H1 (cell line): ENCODE data around the gene LRRK1. TPM values are rescaled to one million over a fixed set of nuclear protein-coding genes. Genes with fewer than 3 reads are reported as not detected.

ENCODE experiments used
- CHD7 ChIP-seq: fragments of 300-600 bp; sonication (generic); IDR thresholded peaks from 2 replicates; pipeline ENCODE4 v1.7.1; 2012; ENCODE audit warnings: low read length, moderate library complexity, mild to moderate bottlenecking, inconsistent platforms; ENCODE audit not compliant: insufficient replicate concordance
- CREB1 ChIP-seq: IDR thresholded peaks from 2 replicates; pipeline ENCODE4 v1.6.1; 2012; ENCODE audit warnings: inconsistent platforms
- JUND ChIP-seq: IDR thresholded peaks from 2 replicates; pipeline ENCODE4 v1.6.1; 2011; ENCODE audit warnings: mild to moderate bottlenecking, improper control_type of control experiment, low read length
- KDM5A ChIP-seq: fragments of 200-600 bp; IDR thresholded peaks from 2 replicates; pipeline ENCODE4 v1.7.1; 2012; ENCODE audit warnings: mild to moderate bottlenecking, low read length, inconsistent platforms, mixed read lengths
- MAFK ChIP-seq: IDR thresholded peaks from 2 replicates; pipeline ENCODE4 v1.6.1; 2012; ENCODE audit warnings: low read depth, mild to moderate bottlenecking, improper control_type of control experiment, low read length
- POLR2A ChIP-seq, 2 experiments: IDR thresholded peaks; 1 replicate in 1 of 2; 2 replicates in 1 of 2; pipeline ENCODE4 v1.6.1; 2011; ENCODE audit warnings: low read depth in 2 of 2, low read length in 2 of 2, mild to moderate bottlenecking in 2 of 2; ENCODE audit errors: control extremely low read depth in 1 of 2
- RAD21 ChIP-seq, 2 experiments: IDR thresholded peaks in 1 of 2; conservative IDR thresholded peaks in 1 of 2; 2 replicates each; pipeline ENCODE4 v1.6.1; 2011; ENCODE audit warnings: low read depth in 2 of 2, low read length in 2 of 2, improper control_type of control experiment in 1 of 2, inconsistent platforms in 1 of 2, mild to moderate bottlenecking in 1 of 2, moderate library complexity in 1 of 2
- TCF12 ChIP-seq: IDR thresholded peaks from 2 replicates; pipeline ENCODE4 v1.6.1; 2011; ENCODE audit warnings: low read depth, mild to moderate bottlenecking, low read length
- polyA plus RNA-seq, 7 experiments: library from polyadenylated mRNA; depleted of rRNA in 3 of 7; stranded (reverse) in 5 of 7; unstranded in 2 of 7; fragments of >200 nt in 5 of 7; fragments of 200-250 nt in 2 of 7; gene quantifications; 1 replicate in 5 of 7; 2 replicates in 1 of 7; 4 replicates in 1 of 7; pipeline versions ENCODE4 v1.2.1 to v1.2.3, GENCODE V29; 2011 to 2013; ENCODE audit warnings: missing spikeins in 2 of 7, mixed read lengths in 2 of 7
- total RNA-seq: library from RNA; stranded (reverse); fragmentation: NEBNext Ultra II Directional; extraction: Animal tissue kit (Norgen Biotek cat#: 25700); gene quantifications from 2 replicates; pipeline ENCODE4 v1.2.1, GENCODE V29; 2021

LRRK1 gene
- total and polyA plus RNA-seq, 2 of the 8 experiments (the other 6 are each of a cell fraction or from before 2014, with no cell fraction given): 1.2 to 3.6 TPM

DNA sequence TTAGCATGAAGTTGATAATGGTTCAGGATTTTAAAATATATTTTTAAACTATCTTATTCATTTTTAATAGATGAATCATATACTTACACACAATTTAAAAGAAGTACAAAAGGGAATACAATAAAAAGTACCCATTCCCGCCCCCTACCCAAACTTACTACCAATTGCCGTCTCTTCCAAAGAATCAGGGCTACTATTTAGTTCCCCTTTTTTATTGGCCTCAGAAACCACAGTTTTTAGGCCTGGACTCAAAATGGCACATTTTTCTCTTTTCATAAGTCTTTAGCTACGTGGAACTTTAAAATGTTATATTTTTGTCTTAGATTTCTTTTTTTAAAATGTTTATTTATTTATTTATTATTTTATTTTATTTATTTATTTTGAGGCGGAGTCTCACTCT lies 18.0 kb downstream of the LRRK1 start (continued):
- TF ChIP-seq CHD7 (no peak), KDM5A (no peak), MAFK (no peak), POLR2A (IDR thresholded peaks at IDR 0.05; ENCODE audit: control extremely low read depth in 1 of 2, low read depth in 2 of 2, low read length in 2 of 2) (no peak), RAD21 (IDR thresholded peaks at IDR 0.05 in 1 of 2, conservative IDR thresholded peaks at IDR 0.05 in 1 of 2; ENCODE audit: low read depth in 2 of 2, low read length in 2 of 2) (no peak), TCF12 (no peak), JUND (no peak), CREB1 (no peak)
- TF ChIP-seq, all 59 proteins: peak for 0
